HepG2 (cell line): ENCODE data around the gene HDGF. TPM values are rescaled to one million over a fixed set of nuclear protein-coding genes. Genes with fewer than 3 reads are reported as not detected.
A peak's percentile ranks its signal among the peaks of the same experiment; 100 is the strongest.

Experiments used
- BCL3 ChIP-seq: sonication (generic); formaldehyde crosslinking; IDR thresholded peaks from 2 replicates; pipeline ENCODE4 v1.5.1; 2020; ENCODE audit warnings: mild to moderate bottlenecking, missing genetic modification reagents, moderate library complexity
- EHMT2 ChIP-seq: fragments of 200-600 bp; sonication (generic); IDR thresholded peaks from 2 replicates; pipeline ENCODE4 v1.7.0; 2017; ENCODE audit warnings: antibody characterized with exemption, low read depth, low read length, borderline replicate concordance
- FOXP1 ChIP-seq, 2 experiments: fragments of 450-650 bp in 1 of 2; IDR thresholded peaks; 2 replicates each; pipeline ENCODE4 v1.6.1; 2017 to 2018; ENCODE audit warnings: antibody characterized with exemption in 1 of 2
- IRX3 ChIP-seq: sonication (generic); formaldehyde crosslinking; IDR thresholded peaks from 2 replicates; pipeline ENCODE4 v1.8.1; 2023; ENCODE audit warnings: mild to moderate bottlenecking, low read depth, missing genetic modification reagents, borderline replicate concordance
- MAFG ChIP-seq: sonication (generic); formaldehyde crosslinking; IDR thresholded peaks from 2 replicates; pipeline ENCODE4 v1.5.1; 2020; ENCODE audit warnings: mild to moderate bottlenecking, missing genetic modification reagents
- MED13 ChIP-seq: sonication (generic); formaldehyde crosslinking; IDR thresholded peaks from 2 replicates; pipeline ENCODE4 v1.5.0; 2020; ENCODE audit warnings: missing genetic modification reagents
- MYC ChIP-seq: sonication (generic); formaldehyde crosslinking; IDR thresholded peaks from 2 replicates; pipeline ENCODE4 v1.9.0; 2021; ENCODE audit warnings: missing genetic modification reagents, borderline replicate concordance
- NFATC3 ChIP-seq: sonication (generic); formaldehyde crosslinking; IDR thresholded peaks from 2 replicates; pipeline ENCODE4 v1.5.1; 2020; ENCODE audit warnings: mild to moderate bottlenecking, missing genetic modification reagents
- NR0B2 ChIP-seq: sonication (generic); formaldehyde crosslinking; IDR thresholded peaks from 2 replicates; pipeline ENCODE4 v1.4.0; 2020; ENCODE audit warnings: mild to moderate bottlenecking, missing genetic modification reagents
- PCBP2 ChIP-seq: fragments of 200-400 bp; formaldehyde crosslinking; optimal IDR thresholded peaks from 2 replicates; pipeline ENCODE3; 2018; ENCODE audit warnings: low read length, low read depth; ENCODE audit not compliant: poor library complexity, severe bottlenecking
- SALL2 ChIP-seq: sonication (generic); formaldehyde crosslinking; IDR thresholded peaks from 2 replicates; pipeline ENCODE4 v1.8.1; 2023; ENCODE audit warnings: mild to moderate bottlenecking, missing genetic modification reagents, inconsistent platforms
- ZBTB20 ChIP-seq: sonication (generic); formaldehyde crosslinking; IDR thresholded peaks from 2 replicates; pipeline ENCODE4 v1.8.1; 2023; ENCODE audit warnings: missing genetic modification reagents, low read depth, mild to moderate bottlenecking, borderline replicate concordance
- ZFY ChIP-seq: sonication (generic); formaldehyde crosslinking; IDR thresholded peaks from 2 replicates; pipeline ENCODE4 v1.4.0; 2020; ENCODE audit warnings: missing genetic modification reagents
- ZNF652 ChIP-seq: IDR thresholded peaks from 2 replicates; pipeline ENCODE4 v1.6.1; 2016; ENCODE audit warnings: low read depth, borderline replicate concordance
- ZNF784 ChIP-seq: sonication (generic); formaldehyde crosslinking; IDR thresholded peaks from 2 replicates; pipeline ENCODE4 v1.5.1; 2020; ENCODE audit warnings: missing genetic modification reagents, mild to moderate bottlenecking, borderline replicate concordance
- ZSCAN25 ChIP-seq: sonication (generic); formaldehyde crosslinking; IDR thresholded peaks from 2 replicates; pipeline ENCODE4 v1.8.0; 2022; ENCODE audit warnings: mild to moderate bottlenecking, missing genetic modification reagents
- polyA plus RNA-seq, 8 experiments: library from polyadenylated mRNA; depleted of rRNA in 3 of 8; stranded (reverse) in 7 of 8; unstranded in 1 of 8; fragments of >200 nt; fragmentation: Illumina TruSeq in 4 of 8; extraction: Trizol in 4 of 8; gene quantifications; 2 replicates each; pipeline versions ENCODE4 v1.2.1 to v1.2.3, GENCODE V29; 2011 to 2016; ENCODE audit warnings: low read depth in 4 of 8, missing spikeins in 1 of 8, mixed read lengths in 1 of 8; ENCODE audit not compliant: insufficient read depth in 1 of 8
- total RNA-seq, 5 experiments: library from RNA; depleted of rRNA; stranded (reverse); fragments of >200 nt; fragmentation: Illumina TruSeq; extraction: Trizol; gene quantifications; 2 replicates each; pipeline ENCODE4 v1.2.3, GENCODE V29; 2016; ENCODE audit warnings: low read depth in 1 of 5

The HDGF gene
- total and polyA plus RNA-seq, 2 of the 13 experiments (the other 11 are each of a cell fraction or from before 2014, with no cell fraction given) = 156 to 196 TPM

- TF ChIP-seq NR0B2 = no peak; the same call in 1 of the 2 replicates
- peak; percentile 85 for TF ChIP-seq ZFY
- TF ChIP-seq PCBP2 = no peak
- no peak for TF ChIP-seq MED13 (CRISPR knock-in tag)
- no peak for TF ChIP-seq MAFG
- TF ChIP-seq FOXP1 (IDR thresholded peaks at IDR 0.05) = no peak
- TF ChIP-seq FOXP1 (CRISPR knock-in tag; IDR thresholded peaks at IDR 0.05) = no peak
- peak; percentile 60 for TF ChIP-seq ZNF652 (CRISPR knock-in tag)
- no peak for TF ChIP-seq ZNF784 (CRISPR knock-in tag)
- TF ChIP-seq SALL2 (CRISPR knock-in tag) = no peak
- no peak for TF ChIP-seq NFATC3 (CRISPR knock-in tag)
- TF ChIP-seq IRX3 (CRISPR knock-in tag) = no peak
- TF ChIP-seq EHMT2 = no peak
- no peak for TF ChIP-seq BCL3
- no peak for TF ChIP-seq ZSCAN25 (CRISPR knock-in tag)
- TF ChIP-seq MYC (CRISPR knock-in tag) = peak; percentile 10; the same call in 1 of the 2 replicates
- TF ChIP-seq ZBTB20 = 0 out of 2 replicates have a peak, but pooled peaks have one; percentile 28
These were observed 22.6 kb downstream of the HDGF start, which contains the start of gene ISG20L2 (continued) for GRCh38 chr1:156728599-156729462.
